ENCODE measurements around the gene CREBRF.
"Not testable (repeated sequence)": the region's sequence is repeated elsewhere in the genome, so short reads cannot be mapped to it uniquely, and the experiment has no call there.

The CREBRF gene

DNA sequence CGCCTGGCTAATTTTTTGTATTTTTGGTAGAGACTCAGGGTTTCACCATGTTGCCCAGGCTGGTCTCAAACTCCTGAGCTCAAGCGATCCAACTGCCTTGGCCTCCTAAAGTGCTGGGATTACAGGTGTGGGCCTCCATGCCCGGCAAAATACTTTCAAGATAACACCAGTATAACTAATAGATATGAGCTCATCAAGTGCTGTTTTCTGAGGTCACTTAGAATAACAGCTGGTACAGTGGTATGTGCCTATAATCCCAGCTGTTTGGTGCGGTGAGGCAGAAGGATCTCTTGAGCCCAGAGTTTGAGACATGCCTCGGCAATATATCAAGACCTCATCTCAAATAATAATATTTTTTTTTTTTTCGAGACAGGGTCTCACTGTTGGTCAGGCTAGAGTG lies 30.5 kb upstream of the CREBRF start:
- FAIRE-seq (no peak), DNase-seq (ENCODE audit: insufficient read length, low spot score) (no peak)
- no peak for TF ChIP-seq CTCF (IDR thresholded peaks at IDR 0.05; ENCODE audit: insufficient read depth, missing control alignments)

DNA sequence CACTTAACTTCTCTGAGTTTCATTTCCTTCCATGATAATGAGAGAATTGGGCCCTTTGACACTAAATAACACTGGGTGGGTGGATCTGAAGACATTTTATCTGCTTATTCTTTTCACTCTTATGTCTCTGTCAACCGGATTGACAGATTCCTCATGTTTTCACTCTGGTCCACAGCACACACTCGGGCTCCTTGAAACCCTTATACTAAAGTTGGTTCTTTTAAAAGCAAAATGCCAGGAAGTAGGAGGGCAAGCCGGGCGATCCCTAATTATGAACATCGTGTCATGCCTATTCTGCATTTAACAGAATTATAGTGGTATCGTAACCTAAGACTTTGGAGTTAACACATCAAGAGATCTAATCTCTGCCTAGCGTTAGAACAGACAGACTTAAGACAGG lies 28.2 kb upstream of the CREBRF start:
- FAIRE-seq = no peak
- TF ChIP-seq CTCF (IDR thresholded peaks at IDR 0.05; ENCODE audit: insufficient read depth, missing control alignments) = no peak
- no peak for DNase-seq (ENCODE audit: insufficient read length, low spot score)

DNA sequence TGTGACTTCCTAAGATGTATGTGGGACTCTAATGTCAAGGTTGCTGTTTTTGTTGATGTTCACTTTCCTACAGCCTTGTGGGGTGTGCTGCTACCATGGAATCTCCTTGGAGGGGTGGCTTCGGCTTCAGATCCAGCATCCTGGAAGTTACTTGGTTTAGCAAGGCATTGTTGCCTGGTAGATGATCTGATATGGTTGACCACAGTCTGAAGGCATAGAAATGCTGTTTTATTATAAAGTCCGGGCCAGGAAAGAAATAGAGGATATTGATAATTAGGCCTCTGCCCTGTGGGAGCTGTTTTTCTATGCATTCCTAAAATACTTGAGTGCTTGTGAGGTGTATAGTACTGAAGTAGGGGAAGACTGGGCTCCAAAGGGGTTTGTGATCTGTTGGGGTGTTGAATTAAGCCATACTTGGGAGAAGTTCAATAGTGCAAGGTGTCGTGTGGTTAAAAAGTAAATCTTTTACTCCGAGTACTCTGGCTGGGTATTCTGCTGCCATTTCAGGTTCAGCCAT lies 27.3 kb upstream of the CREBRF start:
- no peak for DNase-seq (ENCODE audit: insufficient read length, low spot score)
- no peak for FAIRE-seq

GRCh38 chr5:173029499-173029921 lies 26.6 kb upstream of the CREBRF start:
- FAIRE-seq (no peak), DNase-seq (ENCODE audit: insufficient read length, low spot score) (no peak)

More for the DNA sequence above, 27.3 kb upstream of the CREBRF start:
- no peak for TF ChIP-seq CTCF (IDR thresholded peaks at IDR 0.05; ENCODE audit: insufficient read depth, missing control alignments)

GRCh38 chr5:173032096-173032495 lies 24.1 kb upstream of the CREBRF start:
- not testable (repeated sequence) for DNase-seq (ENCODE audit: insufficient read length, low spot score); FAIRE-seq

More at GRCh38 chr5:173029499-173029921, 26.6 kb upstream of the CREBRF start:
- no peak for TF ChIP-seq CTCF (IDR thresholded peaks at IDR 0.05; ENCODE audit: insufficient read depth, missing control alignments)

DNA sequence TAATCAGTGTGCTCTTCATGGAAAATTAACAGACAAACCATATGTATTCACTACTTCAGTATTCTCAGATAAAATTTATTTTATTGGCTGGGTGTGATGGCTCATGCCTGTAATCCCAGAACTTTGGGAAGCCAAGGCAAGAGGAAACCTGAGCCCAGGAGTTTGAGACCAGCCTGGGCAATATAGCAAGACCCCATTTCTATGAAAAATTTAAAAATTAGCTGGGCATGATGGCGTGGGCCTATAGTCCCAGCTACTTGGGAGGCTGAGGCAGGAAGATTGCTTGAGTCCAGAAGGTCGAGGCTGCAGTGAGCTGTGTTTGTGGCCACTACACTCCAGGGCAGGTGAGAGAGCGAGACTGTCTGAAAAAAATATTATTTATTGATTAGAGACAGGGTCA lies 23.4 kb upstream of the CREBRF start:
- DNase-seq (ENCODE audit: insufficient read length, low spot score) = no peak
- no peak for TF ChIP-seq CTCF (IDR thresholded peaks at IDR 0.05; ENCODE audit: insufficient read depth, missing control alignments)
- no peak for FAIRE-seq

DNA sequence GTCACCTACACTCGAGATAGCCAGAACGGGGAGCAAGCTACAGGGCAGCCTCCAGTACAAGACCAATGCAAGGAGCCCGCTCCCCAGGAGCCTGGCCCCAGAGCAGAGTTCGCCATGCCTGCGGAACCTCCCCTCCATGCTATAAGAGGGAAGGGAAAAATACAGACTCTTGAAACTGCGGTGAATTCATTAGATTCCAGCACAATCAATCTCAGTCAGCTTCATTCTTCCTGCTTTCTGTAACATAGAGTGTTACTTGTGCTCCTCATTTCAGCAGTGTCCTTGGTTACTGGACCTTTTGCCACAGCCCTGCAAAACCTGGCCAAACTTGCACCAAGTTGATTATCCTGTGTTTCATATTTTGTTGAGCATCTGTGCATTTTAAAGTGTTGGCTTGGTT lies 22.2 kb upstream of the CREBRF start:
- no peak for TF ChIP-seq CTCF (IDR thresholded peaks at IDR 0.05; ENCODE audit: insufficient read depth, missing control alignments)
- FAIRE-seq (no peak), DNase-seq (ENCODE audit: insufficient read length, low spot score) (no peak)

Data from D721Med (cell line).